NCI-H526 treated with DMSO at 0.1 percent for 48 hours (cell line): Measurements from ENCODE around the gene CCDC185.

Source experiments
- DNase-seq: peaks from one replicate; lab custom pipeline; 2025; lab: John Stamatoyannopoulos, UW

The CCDC185 gene

GRCh38 chr1:223393275-223394214 lies at the start of gene CCDC185:
Gene CCDC185, plus strand, starts transcription at chr1:223393415. Its CDS starts 61 bp downstream, at chr1:223393476.
- no peak for DNase-seq

- no peak for DNase-seq
Observed at GRCh38 chr1:223343692-223344091, 49.5 kb upstream of the CCDC185 start.

DNA sequence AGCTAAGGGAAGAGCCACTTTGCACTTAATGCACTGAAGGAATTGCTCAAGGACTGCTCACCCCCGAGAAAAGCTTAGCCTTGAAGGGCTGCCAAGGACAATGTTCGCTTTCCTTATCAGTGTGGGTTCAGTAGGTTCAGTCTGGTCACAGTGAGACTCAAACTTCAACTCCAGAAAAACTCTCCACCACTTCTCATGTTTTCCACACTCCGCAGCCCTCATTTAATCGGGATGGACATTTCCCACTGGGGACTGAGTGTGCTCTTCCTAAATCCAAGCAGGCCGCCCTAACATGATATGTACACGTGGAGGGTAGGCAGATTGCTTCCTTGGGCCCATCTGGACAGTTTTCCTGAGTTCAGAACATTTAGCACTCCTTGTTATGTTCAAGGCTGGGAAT lies 48.7 kb upstream of the CCDC185 start:
- DNase-seq = no peak

GRCh38 chr1:223345720-223346119 lies 47.5 kb upstream of the CCDC185 start:
- DNase-seq = no peak

DNA sequence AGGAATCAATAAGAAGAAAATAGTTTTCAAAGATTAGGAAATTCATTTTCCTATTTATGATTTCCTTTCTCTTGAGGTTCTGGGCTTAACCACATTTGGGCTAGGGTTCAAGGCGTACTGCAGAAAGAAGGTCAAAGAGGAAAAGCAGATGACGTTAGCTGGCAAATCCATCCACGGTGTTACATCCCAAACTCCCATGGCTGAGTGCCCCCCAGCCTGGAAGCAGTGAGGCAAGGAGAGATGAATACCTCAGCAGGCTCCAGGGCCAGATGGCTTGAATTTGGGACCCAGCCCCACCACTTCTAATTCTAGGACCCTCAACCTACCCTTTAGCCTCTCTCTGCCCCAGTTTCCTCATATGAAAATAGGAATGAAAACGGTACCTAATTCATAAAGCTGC lies 46.9 kb upstream of the CCDC185 start:
- DNase-seq = no peak

- no peak for DNase-seq
Observed at GRCh38 chr1:223347583-223347982, 45.6 kb upstream of the CCDC185 start.

DNA sequence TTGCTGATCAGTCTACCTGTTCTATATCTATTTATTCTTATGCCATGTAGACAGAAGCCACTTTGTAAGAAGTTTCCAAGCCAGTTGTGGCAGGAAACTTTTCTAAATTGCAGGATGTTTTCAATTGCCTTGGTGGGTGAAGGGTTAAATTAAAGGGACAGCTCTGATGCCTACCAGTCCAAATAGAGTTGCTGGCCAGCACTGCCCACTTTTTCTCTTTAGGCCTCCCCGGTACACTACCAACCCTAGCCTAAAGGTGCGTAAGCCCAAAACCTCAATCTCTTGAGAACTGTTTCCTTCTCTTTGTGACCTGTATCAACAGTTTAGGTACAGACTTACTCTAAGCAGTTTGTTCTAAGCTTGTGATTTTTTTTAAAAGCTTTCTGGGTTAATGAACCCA lies 44.8 kb upstream of the CCDC185 start:
- no peak for DNase-seq

DNA sequence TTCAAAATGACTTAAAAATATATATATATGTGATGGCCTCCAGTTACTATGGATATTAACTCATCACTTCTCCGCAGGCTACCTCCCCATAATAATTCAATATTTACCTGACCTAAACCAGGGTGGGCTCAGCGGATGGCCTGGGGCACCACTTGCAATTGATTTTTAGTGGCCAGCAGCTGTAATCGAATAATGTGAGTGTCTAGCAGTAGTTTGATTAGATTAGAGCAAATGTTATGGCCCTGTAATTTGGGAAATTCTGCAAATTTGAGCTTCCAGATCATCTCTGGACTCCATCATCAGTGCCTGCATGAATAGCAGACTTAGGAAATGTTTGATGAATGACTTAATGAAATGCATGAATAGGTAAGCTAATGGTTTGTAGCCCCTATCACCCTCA lies 44.0 kb upstream of the CCDC185 start:
- no peak for DNase-seq

GRCh38 chr1:223350361-223350908 lies 42.8 kb upstream of the CCDC185 start:
- DNase-seq = no peak

- DNase-seq = no peak
Observed at GRCh38 chr1:223352944-223353343, 40.3 kb upstream of the CCDC185 start.

DNA sequence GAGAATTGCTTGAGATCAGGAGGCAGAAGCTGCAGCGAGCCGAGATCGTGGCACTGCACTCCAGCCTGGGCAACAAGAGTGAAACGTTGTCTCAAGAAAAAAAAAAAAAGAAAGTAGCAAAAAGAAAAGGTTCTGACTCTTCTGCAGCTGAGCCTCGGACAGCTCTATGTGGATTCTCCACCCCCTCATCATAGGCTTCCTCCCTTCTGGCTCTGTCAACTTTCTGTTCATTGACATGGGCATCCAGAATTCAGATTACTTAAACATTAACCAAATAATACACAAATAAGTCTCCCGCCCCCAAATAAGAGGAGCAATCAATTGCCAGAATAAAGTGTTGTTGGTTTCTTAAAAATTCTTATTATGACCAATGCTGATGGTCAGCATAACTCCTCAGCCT lies 39.3 kb upstream of the CCDC185 start:
- DNase-seq = no peak

- no peak for DNase-seq
Observed at GRCh38 chr1:223355699-223356098, 37.5 kb upstream of the CCDC185 start.

DNA sequence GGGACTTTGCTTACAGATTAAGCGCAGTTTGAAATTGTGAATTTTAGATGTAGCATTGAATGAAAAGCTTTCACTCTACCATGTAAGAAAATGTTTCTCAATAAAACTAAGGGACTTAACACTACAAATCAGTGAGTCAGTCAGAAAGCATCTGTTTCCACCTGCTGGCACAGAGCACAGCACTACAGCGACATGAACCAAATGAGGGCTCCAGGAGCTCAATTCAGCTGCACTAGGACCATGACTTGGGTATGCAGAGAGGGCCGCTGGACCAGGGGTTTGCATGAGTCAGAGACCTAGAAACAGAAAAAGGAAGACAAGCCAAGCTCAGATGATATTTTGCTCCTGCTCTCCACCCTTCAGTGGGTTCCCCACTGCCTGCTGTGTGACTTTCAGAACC lies 34.4 kb upstream of the CCDC185 start:
- no peak for DNase-seq

DNA sequence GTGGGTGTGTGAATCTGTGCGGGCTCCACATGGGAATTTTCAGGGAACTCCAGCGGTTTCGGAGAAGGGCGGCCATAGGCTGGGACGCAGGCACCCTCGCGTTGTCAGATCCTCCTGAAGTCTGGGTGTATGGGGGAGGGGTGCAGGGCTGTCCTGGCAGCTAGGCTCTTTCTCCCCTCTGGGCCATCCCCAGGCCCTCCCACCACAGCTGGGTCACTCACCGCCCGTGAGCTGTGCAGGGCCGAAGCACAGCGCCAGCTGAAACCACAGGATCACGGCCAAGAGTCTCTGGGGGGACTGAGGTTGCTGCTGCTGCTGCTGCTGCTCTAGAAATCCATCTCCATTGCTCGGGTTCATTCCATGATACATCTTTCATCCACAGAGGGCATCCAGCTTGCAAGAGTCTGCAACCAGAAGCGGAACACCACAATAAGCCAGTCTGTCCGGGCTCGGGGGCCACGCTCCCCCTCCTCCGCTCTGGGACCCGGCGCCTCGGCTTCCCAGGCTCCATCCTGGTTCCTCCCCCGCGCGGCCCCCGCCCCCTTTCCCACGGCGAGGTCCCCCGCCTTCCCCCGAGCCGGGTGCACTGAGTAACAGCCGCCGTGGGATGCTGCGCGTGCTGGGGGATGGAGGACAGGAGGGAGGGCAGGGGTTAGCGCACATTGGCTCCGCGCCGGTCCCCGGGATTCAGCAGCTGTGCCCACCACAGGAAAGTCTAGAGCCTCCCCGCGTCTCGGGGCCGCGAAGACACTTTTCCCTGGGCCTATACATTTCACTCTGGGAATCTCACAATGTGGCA lies 30.0 kb upstream of the CCDC185 start:
- DNase-seq = peak; percentile 16

DNA sequence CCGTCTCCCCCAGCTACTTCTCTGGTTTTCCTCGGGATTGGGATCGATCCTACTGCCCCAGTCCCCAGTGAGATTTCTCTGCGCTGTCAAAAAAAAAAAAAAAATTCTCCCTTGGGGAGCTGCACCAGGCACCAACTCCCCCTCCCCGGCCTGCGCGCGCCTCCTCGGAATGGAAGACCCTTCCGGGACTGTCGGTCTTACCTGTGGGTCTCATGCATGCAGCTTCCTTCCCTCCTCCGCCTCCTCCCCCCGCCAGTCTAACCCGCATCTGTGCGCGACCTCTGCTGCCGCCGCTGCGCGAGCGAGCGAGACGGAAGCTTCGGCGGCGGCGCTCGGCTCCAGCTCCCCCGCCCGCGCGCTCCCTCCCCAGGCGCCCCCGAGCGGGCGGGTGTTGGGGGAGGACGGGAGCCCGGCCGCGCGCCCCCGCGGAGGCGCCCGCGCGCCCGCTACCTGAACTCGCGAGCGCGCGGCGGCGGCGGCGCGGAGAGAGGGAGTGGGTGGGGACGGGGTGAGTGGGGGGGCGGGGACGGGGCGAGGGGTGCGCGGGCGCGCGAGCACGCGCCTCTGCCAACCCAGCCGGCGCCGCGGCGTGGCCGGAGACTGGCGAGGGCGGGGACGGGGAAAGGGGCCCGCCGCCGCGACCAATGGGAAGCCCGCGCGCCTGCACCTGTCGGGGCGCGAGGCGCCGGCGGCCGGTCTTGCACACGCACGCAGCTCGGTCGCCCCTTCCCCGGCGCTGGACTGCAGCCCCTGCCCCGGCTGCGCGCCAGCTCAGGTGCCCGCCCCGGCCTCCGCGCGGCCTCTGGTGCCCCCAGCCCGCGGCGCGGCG lies 29.1 kb upstream of the CCDC185 start, which contains the start of gene SUSD4:
SUSD4 (minus strand) TSS at position 321 of the 829 bp plus-strand sequence. CDS start 751 bp downstream, outside the sequence.
- peak; percentile 52 for DNase-seq

GRCh38 chr1:223364685-223365382 lies 28.4 kb upstream of the CCDC185 start:
- peak; percentile 32 for DNase-seq

- no peak for DNase-seq
Observed at GRCh38 chr1:223374064-223374610, 19.1 kb upstream of the CCDC185 start.

DNA sequence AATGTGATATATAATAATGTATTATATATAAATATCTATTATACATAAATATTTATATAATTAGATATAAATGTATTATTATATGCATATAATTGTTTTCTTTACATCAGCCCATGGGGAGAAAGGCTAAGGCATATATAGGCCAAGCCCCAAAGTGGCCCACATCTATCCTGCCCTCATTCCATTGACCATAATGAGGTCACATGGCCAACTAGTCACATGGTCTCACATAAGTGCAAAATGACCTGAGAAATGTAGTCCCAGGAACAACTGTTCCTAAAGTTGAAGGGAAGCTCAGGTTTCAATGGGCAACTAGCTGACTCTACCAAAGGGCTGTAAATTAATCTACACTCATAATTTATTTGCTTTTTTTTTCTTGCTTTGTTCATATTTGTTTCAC lies 14.5 kb upstream of the CCDC185 start:
- DNase-seq = no peak

- no peak for DNase-seq
Observed at GRCh38 chr1:223386013-223386412, 7.2 kb upstream of the CCDC185 start.

DNA sequence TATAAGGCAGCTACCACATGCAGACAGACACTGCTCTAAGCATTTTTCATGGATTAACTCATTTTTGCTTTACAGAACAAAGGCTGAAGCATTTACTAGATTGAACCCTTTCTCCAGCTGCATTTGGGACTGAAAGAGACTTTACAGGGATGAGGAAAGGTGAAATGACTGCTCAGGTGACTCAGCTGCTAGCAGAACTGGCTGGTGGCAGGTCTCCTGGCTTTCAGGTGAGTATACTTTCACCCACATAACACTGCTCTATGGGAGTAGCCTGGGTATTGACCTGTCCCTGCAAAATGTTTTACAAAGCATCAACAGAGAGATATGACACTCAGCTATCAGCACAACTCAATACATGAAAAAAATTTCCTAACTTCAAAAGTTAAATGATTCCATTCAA lies 2.6 kb upstream of the CCDC185 start:
- no peak for DNase-seq

GRCh38 chr1:223394242-223394641 lies 1.0 kb downstream of the CCDC185 start:
- DNase-seq = no peak
